Endothelial cell of umbilical vein (primary cell): ENCODE results near the gene PRUNE2. TPM values are rescaled to one million over a fixed set of nuclear protein-coding genes. Genes with fewer than 3 reads are reported as not detected.

Source experiments
- BruUV-seq: library from RNA; stranded (reverse); fragments of 400-500 nt; replicated peaks from 2 replicates; lab custom pipeline; 2021; lab: Mats Ljungman, UMichigan
- CTCF ChIA-PET: fragments of 300-600, 350-600 bp; sonication (Branson Sonifier 250); formaldehyde crosslinking; loops from one replicate; lab custom pipeline; 2021; ENCODE audit warnings: antibody characterized with exemption, inconsistent platforms; lab: Charles Lee
- POLR2A ChIA-PET: fragments of 300-600, 350-600 bp; sonication (Branson Sonifier 250); formaldehyde crosslinking; loops from one replicate; lab custom pipeline; 2021; ENCODE audit warnings: antibody characterized with exemption, inconsistent platforms; lab: Charles Lee
- DNase-seq: peaks from one replicate; pipeline ENCODE4 v3.0.0-alpha.2; 2011; ENCODE audit warnings: low read depth, low spot score
- FAIRE-seq: peaks from 2 replicates; lab custom pipeline; 2011; peaks lifted over from hg19 to GRCh38; lab: Jason Lieb, UNC
- H2AFZ ChIP-seq: 2 replicates; pipeline ENCODE4 v1.6.0; 2012; ENCODE audit warnings: low read depth, low read length, control low read depth, inconsistent platforms
- H3K27ac ChIP-seq: 2 replicates; pipeline ENCODE4 v1.5.1; 2011; ENCODE audit warnings: low read depth, mild to moderate bottlenecking, control low read depth, low read length, moderate library complexity; ENCODE audit not compliant: insufficient read depth
- H3K27me3 ChIP-seq, 2 experiments: 2 replicates each; pipeline versions ENCODE4 v1.6.0 to v1.6.1; 2011; ENCODE audit warnings: low read length in 2 of 2, mixed read lengths in 1 of 2; ENCODE audit not compliant: control insufficient read depth in 2 of 2, insufficient read depth in 2 of 2
- H3K36me3 ChIP-seq, 2 experiments: 2 replicates in 1 of 2; 3 replicates in 1 of 2; pipeline ENCODE4 v1.5.1; 2011; ENCODE audit warnings: low read length in 2 of 2, mild to moderate bottlenecking in 1 of 2, moderate library complexity in 1 of 2; ENCODE audit not compliant: control insufficient read depth in 2 of 2, insufficient read depth in 2 of 2; ENCODE audit errors: extremely low read depth in 1 of 2
- H3K4me1 ChIP-seq: 3 replicates; pipeline ENCODE4 v1.5.1; 2011; ENCODE audit warnings: mild to moderate bottlenecking, low read length; ENCODE audit not compliant: control insufficient read depth, insufficient read depth; ENCODE audit errors: extremely low read depth
- H3K4me2 ChIP-seq: 2 replicates; pipeline ENCODE4 v1.6.1; 2011; ENCODE audit warnings: low read length, control low read depth, mixed read lengths; ENCODE audit not compliant: insufficient read depth
- H3K4me3 ChIP-seq, 3 experiments: fragments of 200-600 bp in 1 of 3; sonication (generic), shearing (Covaris generic) in 1 of 3; replicated peaks in 1 of 3; 2 replicates each; pipeline ENCODE4 v1.5.1; 2011 to 2016; ENCODE audit warnings: control low read depth in 3 of 3, low read length in 3 of 3, mild to moderate bottlenecking in 2 of 3, inconsistent platforms in 1 of 3, low read depth in 1 of 3, moderate library complexity in 1 of 3; ENCODE audit not compliant: insufficient read depth in 1 of 3
- H3K79me2 ChIP-seq: 2 replicates; pipeline ENCODE4 v1.6.0; 2012; ENCODE audit warnings: low read length, inconsistent platforms; ENCODE audit not compliant: control insufficient read depth, insufficient read depth
- H3K9ac ChIP-seq: replicated peaks from 2 replicates; pipeline ENCODE3; 2011; ENCODE audit warnings: low read length, control low read depth; ENCODE audit not compliant: insufficient read depth; ENCODE audit errors: extremely low read depth
- H3K9me1 ChIP-seq: replicated peaks from 3 replicates; pipeline ENCODE4 v1.6.0; 2011; ENCODE audit warnings: mild to moderate bottlenecking, low read length; ENCODE audit not compliant: control insufficient read depth, insufficient read depth; ENCODE audit errors: extremely low read depth
- H3K9me3 ChIP-seq: replicated peaks from 2 replicates; pipeline ENCODE4 v1.5.1; 2012; ENCODE audit warnings: low read length, inconsistent platforms; ENCODE audit not compliant: control insufficient read depth, insufficient read depth
- H4K20me1 ChIP-seq: replicated peaks from 2 replicates; pipeline ENCODE3; 2011; ENCODE audit warnings: mild to moderate bottlenecking, low read length; ENCODE audit not compliant: control insufficient read depth, insufficient read depth; ENCODE audit errors: extremely low read depth
- EZH2 ChIP-seq: IDR thresholded peaks from 2 replicates; pipeline ENCODE4 v1.6.1; 2012; ENCODE audit warnings: borderline replicate concordance, low read depth, mild to moderate bottlenecking, moderate library complexity, low read length, inconsistent platforms; ENCODE audit not compliant: severe bottlenecking
- FOS ChIP-seq: IDR thresholded peaks from 2 replicates; pipeline ENCODE4 v1.6.1; 2011; ENCODE audit warnings: mild to moderate bottlenecking, low read length, moderate library complexity, borderline replicate concordance; ENCODE audit not compliant: insufficient read depth
- GATA2 ChIP-seq: IDR thresholded peaks from 2 replicates; pipeline ENCODE4 v1.7.0; 2011; ENCODE audit warnings: low read depth, mild to moderate bottlenecking, moderate library complexity, mixed read lengths, low read length; ENCODE audit not compliant: insufficient read length, insufficient read depth
- MAX ChIP-seq: IDR thresholded peaks from 2 replicates; pipeline ENCODE4 v1.6.1; 2011; ENCODE audit not compliant: insufficient read depth, insufficient read length
- MYC ChIP-seq: IDR thresholded peaks from one replicate; pipeline ENCODE4 v1.6.1; 2011; ENCODE audit warnings: mild to moderate bottlenecking, low read depth, low read length
- POLR2A ChIP-seq: IDR thresholded peaks from 2 replicates; pipeline ENCODE4 v1.6.1; 2012; ENCODE audit warnings: low read depth, mild to moderate bottlenecking, control low read depth, low read length
- POLR2AphosphoS5 ChIP-seq: IDR thresholded peaks from 2 replicates; pipeline ENCODE4 v1.6.1; 2012; ENCODE audit warnings: low read depth, mild to moderate bottlenecking, control low read depth, low read length, moderate library complexity; ENCODE audit not compliant: insufficient read depth
- dilution Hi-C: fragments of 300-500 bp; cut with MboI; formaldehyde crosslinking; loops from one replicate; pipeline ENCODE4 v1.15.0; 2019; ENCODE audit warnings: low sequenced_read_pairs; ENCODE audit not compliant: extremely low pct_ligation_motif_present
- intact Hi-C: fragments of 100-400 bp; cut with micrococcal nuclease; formaldehyde crosslinking; loops from one replicate; pipeline ENCODE4 v1.10.0; 2022
- polyA plus RNA-seq, 4 experiments: library from polyadenylated mRNA; depleted of rRNA in 3 of 4; stranded (reverse) in 3 of 4; unstranded in 1 of 4; fragments of >200 nt; gene quantifications; 2 replicates each; pipeline versions ENCODE4 v1.2.1 to v1.2.3, GENCODE V29; 2011 to 2012; ENCODE audit warnings: missing spikeins in 1 of 4
- total RNA-seq: library from RNA; stranded (reverse); gene quantifications from 2 replicates; pipeline ENCODE4 v1.2.3, GENCODE V29; 2021
- TF ChIP-seq, protein P1 (sequence below), 2 donors: IDR thresholded peaks; 1 replicate in 1 of 2; 2 replicates in 1 of 2; pipeline ENCODE4 v1.5.1; 2011; ENCODE audit warnings: low read length in 2 of 2, mild to moderate bottlenecking in 2 of 2, moderate library complexity in 2 of 2, control low read depth in 1 of 2, inconsistent platforms in 1 of 2, low read depth in 1 of 2; ENCODE audit not compliant: insufficient read depth in 1 of 2; ENCODE audit errors: extremely low read depth in 1 of 2

Gene PRUNE2
- total and polyA plus RNA-seq, 2 donors (not counting 3 experiments of a cell fraction or from before 2014, with no cell fraction given): 15.8 to 21.7 TPM

- peak; percentile 63 for FAIRE-seq
- Histone ChIP-seq H3K4me2 (peak overlapping the region; percentile 5), H3K36me3 (no peaks in the 10 kb centered on the region), H2AFZ (peak overlapping the region; percentile 68), H3K9me3 (no peaks in the 10 kb centered on the region), H3K27me3 (peaks cover 0 to 9% of the 10 kb centered on the region in 2 experiments), H3K9me1 (no peaks in the 10 kb centered on the region), H3K9ac (no peak overlapping the region), H3K27ac (peak overlapping the region; percentile 62), H3K4me3 (peak overlapping the region in 1 of 3 experiments; percentile 12), H4K20me1 (no peaks in the 10 kb centered on the region), H3K79me2 (no peaks in the 10 kb centered on the region), H3K4me1 (peaks cover 27% of the 10 kb centered on the region)
- TF ChIP-seq GATA2 (no peak), POLR2A (no peak)
- BruUV-seq: no TSS peak
- peak; percentile 77 for DNase-seq
- POLR2A ChIA-PET: interaction anchor here (1.0 kb wide), 1 partner anchor 309 kb away, joined by 4 read pairs; the partner anchor contains the start of gene RFK
- intact Hi-C loops (loop anchor here (1.0 to 10.0 kb wide), 3 partner anchors 26 to 1501 kb away; no protein-coding TSS in a partner anchor), dilution Hi-C loops (no loop called here)
- CTCF ChIA-PET: interaction anchor here (0.9 to 8.4 kb wide), 12 partner anchors 10 to 837 kb away, joined by 3 to 140 read pairs (median 13); partner anchors contain the start of gene GCNT1
These were observed 202.6 kb downstream of the PRUNE2 start for GRCh38 chr9:76703270-76703669.

DNA sequence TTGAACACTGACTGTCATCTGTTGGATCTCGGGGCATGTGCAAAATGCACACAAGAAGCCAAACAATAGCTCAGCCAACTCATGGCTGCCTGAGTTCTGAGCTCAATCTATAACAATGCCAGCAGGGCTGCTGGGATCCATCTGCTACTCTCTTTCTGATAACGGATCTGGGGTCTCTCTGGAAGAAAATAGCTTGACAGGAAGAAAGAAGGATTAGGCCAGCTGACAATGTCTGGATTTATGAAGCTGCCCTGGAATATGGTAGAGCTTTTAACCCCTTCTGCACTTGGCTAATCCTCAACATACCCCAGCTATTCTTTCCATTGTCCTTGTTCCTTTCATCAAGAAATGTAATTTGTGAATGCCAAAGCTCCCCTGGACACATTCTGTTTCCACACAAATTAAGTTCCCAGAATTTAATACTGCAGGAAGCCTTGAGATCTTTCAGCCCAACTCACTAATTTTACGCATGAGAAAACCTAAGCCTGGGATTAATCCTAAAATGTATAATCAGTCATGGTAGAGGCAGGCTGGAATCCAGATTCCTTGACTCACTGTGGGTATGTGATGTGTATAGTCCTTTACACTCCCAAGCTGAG is 204.4 kb downstream of the PRUNE2 start:
- H3K4me3 ChIP-seq: no peak overlapping the region
- H3K27ac ChIP-seq: no peak overlapping the region
- intact Hi-C loops (loop anchor here (5.0 to 10.0 kb wide), 2 partner anchors 1437 to 1499 kb away; no protein-coding TSS in a partner anchor), dilution Hi-C loops (no loop called here)
- no peaks in the 10 kb centered on the region for H4K20me1 ChIP-seq
- DNase-seq: peak; percentile 52
- no peak for FAIRE-seq
- BruUV-seq: no TSS peak
- H3K9ac ChIP-seq: no peak overlapping the region
- ChIA-PET CTCF (interaction anchor here (1.0 to 8.4 kb wide), 12 partner anchors 10 to 381 kb away, joined by 3 to 140 read pairs (median 4); partner anchors contain the start of gene RFK), POLR2A (no interaction called here)
- no peaks in the 10 kb centered on the region for H3K36me3 ChIP-seq
- no peaks in the 10 kb centered on the region for H3K9me1 ChIP-seq
- TF ChIP-seq MAX (no peak), MYC (no peak), FOS (no peak), POLR2A (no peak), POLR2AphosphoS5 (no peak), EZH2 (no peak)
- TF ChIP-seq, protein P1, sequence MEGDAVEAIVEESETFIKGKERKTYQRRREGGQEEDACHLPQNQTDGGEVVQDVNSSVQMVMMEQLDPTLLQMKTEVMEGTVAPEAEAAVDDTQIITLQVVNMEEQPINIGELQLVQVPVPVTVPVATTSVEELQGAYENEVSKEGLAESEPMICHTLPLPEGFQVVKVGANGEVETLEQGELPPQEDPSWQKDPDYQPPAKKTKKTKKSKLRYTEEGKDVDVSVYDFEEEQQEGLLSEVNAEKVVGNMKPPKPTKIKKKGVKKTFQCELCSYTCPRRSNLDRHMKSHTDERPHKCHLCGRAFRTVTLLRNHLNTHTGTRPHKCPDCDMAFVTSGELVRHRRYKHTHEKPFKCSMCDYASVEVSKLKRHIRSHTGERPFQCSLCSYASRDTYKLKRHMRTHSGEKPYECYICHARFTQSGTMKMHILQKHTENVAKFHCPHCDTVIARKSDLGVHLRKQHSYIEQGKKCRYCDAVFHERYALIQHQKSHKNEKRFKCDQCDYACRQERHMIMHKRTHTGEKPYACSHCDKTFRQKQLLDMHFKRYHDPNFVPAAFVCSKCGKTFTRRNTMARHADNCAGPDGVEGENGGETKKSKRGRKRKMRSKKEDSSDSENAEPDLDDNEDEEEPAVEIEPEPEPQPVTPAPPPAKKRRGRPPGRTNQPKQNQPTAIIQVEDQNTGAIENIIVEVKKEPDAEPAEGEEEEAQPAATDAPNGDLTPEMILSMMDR (IDR thresholded peaks at IDR 0.05; ENCODE audit: extremely low read depth in 1 of 2, insufficient read depth in 1 of 2, low read depth in 1 of 2, low read length in 2 of 2): no peak
- no peaks in the 10 kb centered on the region for H3K9me3 ChIP-seq
- H3K79me2 ChIP-seq: no peaks in the 10 kb centered on the region
- H3K4me1 ChIP-seq: peaks cover 27% of the 10 kb centered on the region
- H2AFZ ChIP-seq: peak overlapping the region; percentile 47
- H3K27me3 ChIP-seq: peaks cover 0 to 6% of the 10 kb centered on the region in 2 experiments
- peak overlapping the region; percentile 8 for H3K4me2 ChIP-seq
